HG03439 (cell line): Measurements from ENCODE around the gene ARID3A.
"Not testable (repeated sequence)": the region's sequence is repeated elsewhere in the genome, so short reads cannot be mapped to it uniquely, and the experiment has no call there.

ENCODE experiments used
- ATAC-seq: cut with Tn5 transposase; IDR thresholded peaks from one replicate; pipeline ENCODE4 v1.9.1; 2021; ENCODE audit warnings: mild to moderate bottlenecking, moderate library complexity; ENCODE audit not compliant: unreplicated experiment

ARID3A gene

GRCh38 chr19:944171-944567, 18.3 kb downstream of the ARID3A start:
- ATAC-seq = no peak

GRCh38 chr19:944663-945241, 18.9 kb downstream of the ARID3A start:
- no peak for ATAC-seq

- no peak for ATAC-seq
Observed at GRCh38 chr19:945401-946252, 19.8 kb downstream of the ARID3A start.

GRCh38 chr19:947090-947706, 21.4 kb downstream of the ARID3A start:
- ATAC-seq = peak; percentile 20

GRCh38 chr19:947707-948539, 22.1 kb downstream of the ARID3A start:
- peak; percentile 57 for ATAC-seq

GRCh38 chr19:948842-949496, 23.1 kb downstream of the ARID3A start:
- ATAC-seq = no peak

- ATAC-seq = no peak
Observed at GRCh38 chr19:950352-951066, 24.7 kb downstream of the ARID3A start.

GRCh38 chr19:952049-952679, 26.3 kb downstream of the ARID3A start:
- ATAC-seq = no peak

GRCh38 chr19:952680-953444, 27.0 kb downstream of the ARID3A start:
- ATAC-seq = no peak

GRCh38 chr19:953445-954271, 27.8 kb downstream of the ARID3A start:
- no peak for ATAC-seq

GRCh38 chr19:954272-954671, 28.4 kb downstream of the ARID3A start:
- no peak for ATAC-seq

- ATAC-seq = peak; percentile 54
Observed at GRCh38 chr19:954672-955494, 29.0 kb downstream of the ARID3A start.

- ATAC-seq = no peak
Observed at GRCh38 chr19:955803-956765, 30.2 kb downstream of the ARID3A start.

- ATAC-seq = no peak
Observed at GRCh38 chr19:956766-957440, 31.1 kb downstream of the ARID3A start.

GRCh38 chr19:957578-957977, 31.7 kb downstream of the ARID3A start:
- not testable (repeated sequence) for ATAC-seq
